Skin epidermis (tissue), 12 donors: ENCODE data around the gene CANT1.

Experiments
- H3K27ac ChIP-seq, 21 experiments: fragments of 200-600 bp; sonication (generic) in 11 of 21; one replicate each; pipeline ENCODE4 v1.5.0; 2020; ENCODE audit warnings: mild to moderate bottlenecking in 3 of 21, inconsistent platforms in 2 of 21, moderate library complexity in 2 of 21
- H3K4me3 ChIP-seq, 7 experiments: fragments of 200-600 bp; sonication (generic) in 2 of 7; one replicate each; pipeline ENCODE4 v1.5.0; 2020; ENCODE audit warnings: inconsistent platforms in 2 of 7, mild to moderate bottlenecking in 2 of 7, moderate library complexity in 1 of 7

The CANT1 gene

DNA sequence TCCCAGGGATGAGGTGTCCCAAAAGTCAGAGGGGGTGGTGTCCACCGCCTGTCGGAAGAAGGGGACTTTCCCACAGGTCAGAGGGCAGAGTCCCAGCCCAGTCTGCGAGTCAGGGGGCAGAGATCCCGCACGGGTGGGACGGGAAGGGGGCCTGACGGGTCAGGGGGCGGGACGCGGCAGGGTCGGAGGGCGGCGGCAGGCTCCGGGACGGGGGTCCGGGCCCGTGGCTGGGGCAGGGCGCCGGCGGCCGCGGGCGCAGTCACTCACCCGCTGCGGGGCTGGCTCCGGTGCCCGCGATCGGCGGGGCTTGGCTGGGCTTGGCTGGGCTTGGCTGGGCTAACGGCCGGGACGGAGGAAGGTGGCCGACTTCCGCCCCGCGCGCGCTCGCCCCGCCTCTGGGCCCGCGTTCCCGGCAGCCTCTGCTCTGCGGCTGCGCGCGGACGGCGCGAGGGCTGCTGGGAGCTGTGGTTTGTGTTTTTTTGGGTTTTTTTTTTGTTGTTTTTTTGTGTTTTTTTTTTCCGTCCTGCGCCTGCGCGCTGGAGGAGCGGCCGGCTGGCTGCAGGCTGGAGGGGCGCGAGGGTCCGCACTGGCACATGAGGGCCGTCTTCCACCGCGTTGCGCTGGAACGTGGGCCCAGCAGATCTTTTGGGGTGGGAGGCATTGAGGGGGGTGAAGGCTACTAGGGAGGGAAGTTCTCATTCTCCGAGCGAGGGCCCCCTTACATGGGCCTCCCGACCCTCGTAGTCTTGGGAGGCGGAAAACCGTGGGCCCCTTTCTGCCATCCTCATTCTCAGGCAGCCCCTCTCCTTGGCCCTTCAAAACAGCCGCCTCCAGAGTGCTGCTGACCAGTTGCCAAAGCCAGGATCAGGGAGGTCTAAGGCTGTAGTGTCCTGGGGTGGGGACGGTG lies at the start of gene CANT1:
Gene CANT1 (minus strand): TSS at position 368 of the 907 bp plus-strand sequence. CDS start 12,142 bp downstream, outside the sequence.
- Histone ChIP-seq H3K27ac (peak within 1 kb of the TSS; percentile 27 to 99 (median 94)), H3K4me3 (peak within 1 kb of the TSS; percentile 58 to 94 (median 77))

- H3K27ac ChIP-seq = no peak overlapping the region
- no peak overlapping the region for H3K4me3 ChIP-seq
Measured at GRCh38 chr17:79057737-79058385, 48.3 kb upstream of the CANT1 start.

DNA sequence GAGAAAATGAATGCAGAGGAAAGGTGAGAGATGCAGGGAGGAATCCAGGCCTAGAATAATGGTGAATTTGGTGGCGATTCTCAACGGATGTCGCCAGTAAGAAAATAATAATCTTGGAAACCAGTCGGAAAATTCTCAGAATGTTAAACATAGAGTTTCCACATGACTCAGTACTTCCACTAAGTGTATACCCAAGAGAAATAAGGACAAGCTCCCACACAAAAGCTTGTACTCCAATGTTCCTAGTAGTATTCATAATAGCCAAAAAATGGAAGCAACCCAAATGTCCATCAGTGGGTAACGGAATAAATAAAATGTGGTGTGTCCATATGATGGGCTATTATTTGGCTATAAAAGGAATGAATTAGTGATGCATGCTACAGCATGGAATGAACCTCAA lies 45.6 kb upstream of the CANT1 start:
- peak overlapping the region in 2 of 21 experiments; percentile 59 to 75 for H3K27ac ChIP-seq
- H3K4me3 ChIP-seq = no peak overlapping the region

DNA sequence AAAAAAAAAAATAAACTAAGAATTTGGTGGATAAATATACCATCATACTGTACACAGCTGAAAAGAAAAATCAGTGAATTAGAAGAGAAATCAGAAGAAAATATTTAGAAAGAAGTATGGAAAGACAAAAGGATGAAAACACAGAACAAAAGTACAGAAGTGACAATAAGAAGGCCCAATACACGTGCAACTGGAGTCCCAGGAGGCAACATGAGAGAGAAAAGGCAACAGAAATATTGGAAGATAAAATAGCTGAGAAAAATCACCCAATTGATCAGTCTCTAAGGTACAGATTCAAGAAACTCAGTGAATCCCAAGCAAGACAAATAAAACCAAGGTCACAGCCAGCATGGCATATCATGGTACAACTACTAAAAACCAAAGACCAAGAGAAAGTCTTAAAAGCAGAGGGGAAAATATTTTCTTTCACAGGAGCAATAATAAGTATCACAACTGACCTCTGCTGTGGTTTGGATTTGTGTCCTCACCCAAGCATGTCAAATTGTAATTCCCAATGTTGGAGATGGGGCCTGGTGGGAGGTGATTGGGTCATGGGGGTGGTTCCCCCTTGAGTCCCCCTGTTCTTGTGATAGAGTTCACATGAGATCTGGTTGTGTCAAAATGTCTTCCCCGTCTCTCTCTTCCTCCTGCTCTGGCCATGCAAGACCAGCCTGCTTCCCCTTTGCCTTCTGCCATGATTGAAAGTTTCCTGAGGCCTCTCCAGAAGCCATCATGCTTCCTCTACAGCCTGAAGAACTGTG lies 44.8 kb upstream of the CANT1 start:
- Histone ChIP-seq H3K27ac (peak overlapping the region in 5 of 21 experiments; percentile 8 to 75 (median 59)), H3K4me3 (no peak overlapping the region)

DNA sequence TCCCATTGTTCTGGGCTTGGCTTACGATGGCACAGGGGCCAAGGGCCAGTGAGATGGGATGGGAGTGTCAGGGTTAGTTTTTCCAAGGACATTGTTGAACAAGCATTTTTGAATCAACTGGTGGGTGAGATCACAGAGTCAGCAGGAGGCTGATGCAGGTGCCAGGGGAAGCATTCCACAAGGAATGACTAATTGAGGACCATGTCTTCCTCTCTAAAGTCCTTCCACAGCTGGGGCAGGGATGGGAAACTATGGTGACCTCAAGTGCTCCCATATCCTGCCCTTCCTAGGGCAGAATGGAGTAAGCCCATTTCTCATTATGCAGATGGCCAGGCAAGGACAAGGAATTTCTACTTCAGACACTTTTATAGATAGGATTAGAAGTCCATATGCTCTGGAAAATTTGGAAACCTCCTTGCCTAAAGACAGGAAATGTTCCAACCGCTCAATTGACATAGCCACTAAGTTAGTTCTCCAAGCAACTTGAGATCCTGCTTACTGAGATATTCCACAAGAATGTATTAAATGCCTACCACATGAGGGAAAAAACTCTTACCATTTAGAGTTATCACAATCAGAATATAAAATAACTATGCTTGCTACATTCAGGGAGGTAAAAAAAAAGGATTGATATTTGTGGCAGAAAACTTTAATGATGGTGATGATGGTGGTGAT lies 43.8 kb upstream of the CANT1 start:
- Histone ChIP-seq H3K4me3 (no peak overlapping the region), H3K27ac (peak overlapping the region in 3 of 21 experiments; percentile 17 to 75 (median 60))

DNA sequence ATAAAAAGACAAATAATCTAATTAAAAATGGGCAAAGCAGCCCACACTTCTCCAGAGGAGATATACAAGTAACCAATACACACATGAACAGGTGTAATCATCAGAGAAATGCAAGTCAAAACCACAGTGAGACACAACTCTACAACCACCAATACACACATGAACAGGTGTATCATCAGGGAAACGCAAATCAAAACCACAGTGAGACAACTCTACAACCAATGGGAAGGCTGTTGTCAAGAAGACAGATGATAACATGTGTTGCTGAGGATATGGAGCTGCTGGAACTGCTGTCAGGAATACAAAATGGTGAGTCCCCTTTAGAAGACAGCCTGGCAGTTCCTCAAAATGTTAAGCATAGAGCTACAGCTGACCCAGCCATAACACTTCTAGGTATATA lies 42.6 kb upstream of the CANT1 start:
- no peak overlapping the region for H3K27ac ChIP-seq
- no peak overlapping the region for H3K4me3 ChIP-seq

GRCh38 chr17:79051306-79051705 lies 41.7 kb upstream of the CANT1 start:
- Histone ChIP-seq H3K27ac (no peak overlapping the region), H3K4me3 (no peak overlapping the region)

GRCh38 chr17:79050551-79050950 lies 41.0 kb upstream of the CANT1 start:
- no peak overlapping the region for H3K27ac ChIP-seq
- H3K4me3 ChIP-seq = no peak overlapping the region

GRCh38 chr17:79049821-79050220 lies 40.3 kb upstream of the CANT1 start:
- H3K4me3 ChIP-seq = no peak overlapping the region
- H3K27ac ChIP-seq = no peak overlapping the region

GRCh38 chr17:79048826-79049755 lies 39.5 kb upstream of the CANT1 start:
- H3K4me3 ChIP-seq = no peak overlapping the region
- peak overlapping the region in 2 of 21 experiments; percentile 16 to 21 for H3K27ac ChIP-seq

DNA sequence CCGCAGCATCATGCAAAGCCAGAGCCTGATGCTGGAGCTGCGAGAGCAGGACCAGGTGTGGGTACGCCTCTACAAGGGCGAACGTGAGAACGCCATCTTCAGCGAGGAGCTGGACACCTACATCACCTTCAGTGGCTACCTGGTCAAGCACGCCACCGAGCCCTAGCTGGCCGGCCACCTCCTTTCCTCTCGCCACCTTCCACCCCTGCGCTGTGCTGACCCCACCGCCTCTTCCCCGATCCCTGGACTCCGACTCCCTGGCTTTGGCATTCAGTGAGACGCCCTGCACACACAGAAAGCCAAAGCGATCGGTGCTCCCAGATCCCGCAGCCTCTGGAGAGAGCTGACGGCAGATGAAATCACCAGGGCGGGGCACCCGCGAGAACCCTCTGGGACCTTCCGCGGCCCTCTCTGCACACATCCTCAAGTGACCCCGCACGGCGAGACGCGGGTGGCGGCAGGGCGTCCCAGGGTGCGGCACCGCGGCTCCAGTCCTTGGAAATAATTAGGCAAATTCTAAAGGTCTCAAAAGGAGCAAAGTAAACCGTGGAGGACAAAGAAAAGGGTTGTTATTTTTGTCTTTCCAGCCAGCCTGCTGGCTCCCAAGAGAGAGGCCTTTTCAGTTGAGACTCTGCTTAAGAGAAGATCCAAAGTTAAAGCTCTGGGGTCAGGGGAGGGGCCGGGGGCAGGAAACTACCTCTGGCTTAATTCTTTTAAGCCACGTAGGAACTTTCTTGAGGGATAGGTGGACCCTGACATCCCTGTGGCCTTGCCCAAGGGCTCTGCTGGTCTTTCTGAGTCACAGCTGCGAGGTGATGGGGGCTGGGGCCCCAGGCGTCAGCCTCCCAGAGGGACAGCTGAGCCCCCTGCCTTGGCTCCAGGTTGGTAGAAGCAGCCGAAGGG lies 38.6 kb upstream of the CANT1 start:
- peak overlapping the region in 5 of 21 experiments; percentile 21 to 70 (median 35) for H3K27ac ChIP-seq
- H3K4me3 ChIP-seq = no peak overlapping the region

DNA sequence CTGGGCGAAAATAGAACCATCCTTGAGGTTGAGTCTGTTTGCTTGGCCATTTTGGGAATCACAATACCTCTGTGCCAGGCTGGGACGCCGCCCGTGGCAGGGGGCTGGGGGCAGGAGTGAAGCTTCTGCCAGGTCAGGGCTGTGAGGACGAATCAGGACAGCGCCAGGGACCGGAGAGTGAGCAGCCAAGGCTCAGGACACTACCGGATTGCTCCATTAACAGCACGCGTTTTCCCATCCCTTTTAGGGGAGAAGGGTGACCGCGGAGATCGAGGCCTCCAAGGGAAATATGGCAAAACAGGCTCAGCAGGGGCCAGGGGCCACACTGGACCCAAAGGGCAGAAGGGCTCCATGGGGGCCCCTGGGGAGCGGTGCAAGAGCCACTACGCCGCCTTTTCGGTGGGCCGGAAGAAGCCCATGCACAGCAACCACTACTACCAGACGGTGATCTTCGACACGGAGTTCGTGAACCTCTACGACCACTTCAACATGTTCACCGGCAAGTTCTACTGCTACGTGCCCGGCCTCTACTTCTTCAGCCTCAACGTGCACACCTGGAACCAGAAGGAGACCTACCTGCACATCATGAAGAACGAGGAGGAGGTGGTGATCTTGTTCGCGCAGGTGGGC lies 37.8 kb upstream of the CANT1 start:
- peak overlapping the region in 9 of 21 experiments; percentile 1 to 70 (median 39) for H3K27ac ChIP-seq
- no peak overlapping the region for H3K4me3 ChIP-seq

DNA sequence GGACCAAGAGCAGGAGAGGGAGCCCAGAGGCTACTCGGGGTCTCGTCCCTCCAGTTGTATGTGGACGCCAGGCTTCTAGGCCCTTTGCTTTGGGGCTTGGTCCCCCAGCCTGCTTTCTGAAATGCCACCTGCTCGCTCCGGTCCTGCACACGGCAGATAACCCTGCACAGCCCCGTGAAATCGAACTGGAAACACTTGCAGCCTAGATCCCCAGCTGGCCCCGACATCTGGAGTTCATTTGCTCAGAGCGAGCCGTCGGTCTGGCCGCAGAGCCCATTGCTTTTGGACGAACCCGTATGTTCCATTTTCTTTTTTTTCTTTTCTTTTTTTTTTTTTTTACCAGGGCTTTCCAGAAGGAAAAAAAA lies 37.3 kb upstream of the CANT1 start:
- no peak overlapping the region for H3K4me3 ChIP-seq
- H3K27ac ChIP-seq = peak overlapping the region in 5 of 21 experiments; percentile 7 to 70 (median 49)

GRCh38 chr17:79046197-79046915 lies 36.8 kb upstream of the CANT1 start:
- H3K27ac ChIP-seq = peak overlapping the region in 5 of 21 experiments; percentile 1 to 57 (median 39)
- no peak overlapping the region for H3K4me3 ChIP-seq

GRCh38 chr17:79045842-79046196 lies 36.3 kb upstream of the CANT1 start:
- H3K27ac ChIP-seq = no peak overlapping the region
- no peak overlapping the region for H3K4me3 ChIP-seq

- Histone ChIP-seq H3K4me3 (no peak overlapping the region), H3K27ac (no peak overlapping the region)
Measured at GRCh38 chr17:79045001-79045729, 35.6 kb upstream of the CANT1 start.
